ENCODE data around the gene CELF1.

DNA sequence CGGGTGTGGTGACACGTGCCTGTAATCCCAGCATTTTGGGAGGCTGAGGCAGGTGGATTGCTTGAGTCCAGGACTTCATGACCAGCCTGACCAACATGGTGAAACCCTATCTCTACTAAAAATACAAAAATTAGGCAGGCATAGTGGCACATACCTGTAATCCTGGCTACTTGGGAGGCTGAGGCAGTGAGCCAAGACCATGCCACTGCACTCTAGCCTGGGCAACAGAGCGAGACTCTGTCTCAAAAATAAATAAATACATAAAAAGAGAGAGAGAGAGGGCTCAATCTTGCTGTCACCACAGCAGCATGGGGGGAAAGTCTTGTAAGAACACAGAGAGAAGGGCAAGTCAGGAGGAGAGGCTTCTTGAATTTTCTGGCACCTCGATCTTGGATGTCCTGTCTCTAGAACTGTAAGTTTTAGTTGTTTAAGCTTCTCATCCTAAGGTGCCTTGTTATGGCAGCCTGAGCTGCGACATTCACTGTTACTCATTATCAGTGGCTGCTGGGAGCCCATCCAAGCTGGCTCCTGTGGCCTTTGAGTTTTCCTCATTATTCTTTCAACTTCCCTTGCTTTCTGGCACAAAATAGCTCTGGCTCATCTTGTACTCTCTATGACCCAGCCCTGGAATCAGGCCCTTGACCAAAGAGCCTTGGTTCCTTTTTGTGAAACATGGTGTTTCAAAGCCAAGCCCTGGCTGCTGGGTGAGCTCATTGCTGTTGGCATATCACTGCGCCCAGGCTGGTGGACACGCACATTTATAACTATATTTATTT, 118.7 kb downstream of the CELF1 start:
- peak; percentile 46 for TF ChIP-seq POLR2AphosphoS5 (IDR thresholded peaks at IDR 0.05)
- TF ChIP-seq, protein P1, sequence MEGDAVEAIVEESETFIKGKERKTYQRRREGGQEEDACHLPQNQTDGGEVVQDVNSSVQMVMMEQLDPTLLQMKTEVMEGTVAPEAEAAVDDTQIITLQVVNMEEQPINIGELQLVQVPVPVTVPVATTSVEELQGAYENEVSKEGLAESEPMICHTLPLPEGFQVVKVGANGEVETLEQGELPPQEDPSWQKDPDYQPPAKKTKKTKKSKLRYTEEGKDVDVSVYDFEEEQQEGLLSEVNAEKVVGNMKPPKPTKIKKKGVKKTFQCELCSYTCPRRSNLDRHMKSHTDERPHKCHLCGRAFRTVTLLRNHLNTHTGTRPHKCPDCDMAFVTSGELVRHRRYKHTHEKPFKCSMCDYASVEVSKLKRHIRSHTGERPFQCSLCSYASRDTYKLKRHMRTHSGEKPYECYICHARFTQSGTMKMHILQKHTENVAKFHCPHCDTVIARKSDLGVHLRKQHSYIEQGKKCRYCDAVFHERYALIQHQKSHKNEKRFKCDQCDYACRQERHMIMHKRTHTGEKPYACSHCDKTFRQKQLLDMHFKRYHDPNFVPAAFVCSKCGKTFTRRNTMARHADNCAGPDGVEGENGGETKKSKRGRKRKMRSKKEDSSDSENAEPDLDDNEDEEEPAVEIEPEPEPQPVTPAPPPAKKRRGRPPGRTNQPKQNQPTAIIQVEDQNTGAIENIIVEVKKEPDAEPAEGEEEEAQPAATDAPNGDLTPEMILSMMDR (IDR thresholded peaks at IDR 0.05), result no peak
- no peak for TF ChIP-seq POLR2A (IDR thresholded peaks at IDR 0.05)

Data from gastroesophageal sphincter (tissue), 3 donors.